ENCODE data around the gene FABP1. TPM values are rescaled to one million over a fixed set of nuclear protein-coding genes. Genes with fewer than 3 reads are reported as not detected.

FABP1 gene
- polyA plus RNA-seq, 12 donors, result 0.26 to 380 (median 0.94) TPM; not detected in 2

DNA sequence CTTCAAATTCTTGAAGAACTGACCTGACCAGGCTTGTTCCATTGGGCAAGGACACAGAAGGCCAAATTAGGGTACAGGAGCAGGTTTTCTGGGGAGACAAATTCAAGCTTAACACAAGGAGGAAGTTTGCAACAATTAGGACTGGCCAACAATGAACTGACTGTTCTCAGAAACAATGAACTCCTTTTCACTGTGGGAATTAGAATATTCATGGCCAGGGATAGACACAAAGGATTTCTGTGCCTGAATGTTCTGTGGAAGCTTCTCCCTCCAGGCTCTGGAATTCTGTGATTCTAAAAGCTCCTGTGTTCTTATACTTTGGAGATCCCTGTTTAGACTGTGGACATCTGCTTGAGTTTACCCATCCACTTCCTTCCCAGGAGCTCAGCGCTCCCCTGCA lies 45.1 kb downstream of the FABP1 start:
- DNase-seq, result no peak

DNA sequence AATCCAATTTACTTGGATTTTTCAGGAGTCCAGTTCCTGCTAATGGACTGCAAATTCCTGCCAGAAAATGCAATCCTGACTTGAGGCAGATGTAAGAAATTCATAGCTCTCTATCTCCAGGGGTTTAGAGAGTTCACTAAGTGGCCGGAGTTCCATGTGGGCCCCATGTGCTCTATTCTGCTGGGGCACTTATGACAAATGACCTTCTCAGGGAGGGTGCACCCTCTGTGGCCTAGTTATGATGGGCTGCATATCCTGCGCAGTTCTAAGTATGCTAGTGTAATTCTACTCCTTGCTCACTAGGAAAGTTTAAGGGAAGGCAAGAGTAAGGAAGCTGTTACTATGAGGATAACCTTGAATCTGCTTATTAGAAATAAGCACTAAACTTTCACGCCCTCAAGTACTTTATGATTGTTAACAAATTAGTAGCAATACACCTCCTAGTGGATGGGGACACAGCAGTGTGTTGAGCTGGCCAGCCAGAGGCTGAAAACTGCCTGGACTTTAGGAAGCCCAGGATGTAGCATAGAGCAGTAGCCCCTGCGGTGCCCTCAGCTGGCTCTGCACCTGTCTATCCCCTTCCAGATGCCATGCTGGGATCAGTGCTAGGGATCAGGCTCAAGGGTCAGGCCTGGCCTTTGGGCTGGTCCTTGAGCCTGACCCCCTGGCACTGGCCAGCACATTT lies 45.8 kb downstream of the FABP1 start:
- DNase-seq, result no peak

DNA sequence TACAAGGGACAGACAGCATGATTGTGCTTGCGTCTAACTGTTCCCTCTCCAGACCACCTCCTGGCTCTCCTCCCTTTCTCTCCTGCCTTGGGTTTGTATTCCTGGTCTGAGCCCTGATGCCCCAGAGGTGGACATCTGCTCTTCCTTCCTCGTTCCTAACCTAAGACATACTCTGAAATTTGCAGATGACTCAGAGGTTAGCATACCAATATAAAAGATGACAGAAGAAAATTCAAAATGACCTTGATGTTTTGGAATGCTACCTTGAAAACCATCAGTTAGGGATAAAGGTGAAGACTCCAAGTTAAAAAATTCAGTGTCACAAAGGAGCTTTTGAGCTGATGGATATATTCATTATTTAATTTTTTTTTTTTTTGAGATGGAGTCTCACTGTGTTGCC lies 47.3 kb downstream of the FABP1 start:
- DNase-seq, result no peak

DNA sequence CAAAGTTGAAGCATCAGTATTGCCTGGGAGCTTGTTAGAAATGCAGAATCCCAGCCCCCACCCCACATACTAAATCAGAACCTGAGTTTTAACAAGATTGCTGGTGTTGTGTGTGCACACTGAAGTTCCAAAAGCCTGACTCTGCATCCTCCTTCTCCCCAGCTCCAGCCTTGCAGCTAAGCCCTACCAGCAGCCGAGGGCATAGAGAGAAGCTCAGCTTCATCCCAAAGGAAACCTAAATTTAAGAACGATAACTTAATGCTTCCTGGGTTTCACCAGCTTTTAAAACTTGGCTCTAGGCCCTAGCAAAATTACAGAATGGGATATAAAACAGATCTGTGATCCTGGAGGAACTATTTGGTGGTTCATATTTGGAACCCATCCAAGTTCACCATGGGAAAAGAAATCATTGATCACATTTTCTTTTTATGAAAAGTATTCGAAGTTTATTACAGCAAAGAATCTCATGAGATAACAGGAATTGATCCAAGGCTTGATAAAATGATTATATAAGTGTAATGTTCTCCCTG lies 49.2 kb downstream of the FABP1 start:
- no peak for DNase-seq

DNA sequence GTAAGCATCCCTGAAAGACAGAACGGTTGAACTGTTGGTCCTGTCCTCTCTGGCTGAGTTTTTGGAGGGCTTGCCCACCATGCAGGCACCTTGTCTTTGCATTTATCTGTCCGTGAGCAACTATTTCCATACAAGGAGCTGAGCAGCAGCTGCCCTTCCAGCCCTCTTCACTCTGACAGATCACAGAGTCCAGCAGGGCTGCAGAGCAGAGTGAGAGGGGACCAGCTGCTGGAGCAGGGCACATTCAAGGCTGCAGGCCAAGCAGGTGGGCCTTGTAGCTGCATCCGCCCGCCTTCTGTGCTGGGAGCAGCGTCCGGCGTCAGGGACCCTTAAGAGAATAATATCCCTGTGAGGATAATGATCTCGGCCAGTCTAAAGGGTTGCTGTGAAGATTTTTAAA lies 50.8 kb downstream of the FABP1 start:
- peak; percentile 37 for DNase-seq

DNA sequence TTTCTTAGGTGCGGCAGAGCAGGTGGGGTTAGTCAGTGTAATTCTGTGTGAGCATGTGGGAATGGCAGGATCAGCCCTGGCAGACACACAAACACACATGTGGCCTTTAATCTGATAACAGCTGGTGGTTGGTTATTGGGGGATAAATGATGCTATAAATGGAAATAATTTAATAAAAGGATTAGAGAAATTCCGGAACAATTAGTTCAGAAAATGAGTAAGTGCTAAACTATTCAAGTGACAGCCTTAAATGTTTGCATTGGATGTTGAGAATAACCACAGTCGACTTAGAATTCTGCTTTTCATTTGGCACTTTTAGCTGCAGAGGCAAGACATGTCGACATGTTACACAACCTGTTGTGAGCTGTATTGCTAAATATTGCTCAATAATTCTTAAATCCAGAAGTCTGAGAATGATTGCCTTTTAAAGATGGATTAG lies 53.0 kb downstream of the FABP1 start:
- no peak for DNase-seq

DNA sequence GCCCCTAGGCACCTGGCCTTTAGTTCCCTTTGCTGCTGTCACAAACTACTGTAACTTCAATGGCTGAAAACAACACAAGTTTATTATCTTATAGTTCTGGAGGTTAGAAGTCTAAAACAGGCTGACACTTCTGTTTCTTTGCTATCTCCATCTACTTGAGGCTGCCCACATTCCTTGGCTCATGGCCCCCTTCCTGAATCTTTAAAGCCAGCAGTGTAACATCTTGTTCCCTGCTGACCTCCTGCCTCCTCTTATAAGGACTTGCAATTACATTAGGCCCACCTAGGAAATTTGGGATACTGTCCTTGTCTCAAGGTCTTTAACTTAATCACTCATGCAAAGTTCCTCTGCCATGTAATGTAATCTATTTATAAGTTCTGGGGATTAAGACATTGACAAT lies 53.7 kb downstream of the FABP1 start:
- no peak for DNase-seq

Other genes with a start within 250 kb of the FABP1 start
- not detected for gene RNU2-63P, start 111.5 kb downstream of the FABP1 start, polyA plus RNA-seq (ENCODE audit: insufficient read length in 12 of 12)
- 10 to 100 TPM in 11 of 12 donors, not detected in 1; 33.2 to 47.6 (median 40.3) TPM for gene KRCC1, start 72.3 kb downstream of the FABP1 start, polyA plus RNA-seq (ENCODE audit: insufficient read length in 12 of 12)
- 100 to 1,000 TPM in 11 of 12 donors, 10 to 100 TPM in 1; 94.9 to 405 (median 332) TPM for gene SMYD1, start 60.2 kb downstream of the FABP1 start, polyA plus RNA-seq (ENCODE audit: insufficient read length in 12 of 12)
- 10 to 100 TPM in 10 of 12 donors, 1 to 10 TPM in 1, not detected in 1; 7.0 to 27.5 (median 21.9) TPM for gene THNSL2, start 42.3 kb upstream of the FABP1 start, polyA plus RNA-seq (ENCODE audit: insufficient read length in 12 of 12)